GM10266 (cell line): Measurements from ENCODE around the gene BIRC2.
"Not testable (repeated sequence)": the region's sequence is repeated elsewhere in the genome, so short reads cannot be mapped to it uniquely, and the experiment has no call there.

ENCODE experiments used
- DNase-seq: peaks from one replicate; pipeline ENCODE4 v3.0.0; 2012; ENCODE audit errors: extremely low spot score
- CTCF ChIP-seq: IDR thresholded peaks from 2 replicates; pipeline ENCODE4 v1.5.1; 2012; ENCODE audit warnings: mild to moderate bottlenecking, low read depth; ENCODE audit not compliant: control insufficient read depth, insufficient read depth; ENCODE audit errors: missing control alignments

BIRC2 gene

GRCh38 chr11:102360681-102361080, 13.7 kb downstream of the BIRC2 start:
- DNase-seq, result no peak
- TF ChIP-seq CTCF, result no peak

DNA sequence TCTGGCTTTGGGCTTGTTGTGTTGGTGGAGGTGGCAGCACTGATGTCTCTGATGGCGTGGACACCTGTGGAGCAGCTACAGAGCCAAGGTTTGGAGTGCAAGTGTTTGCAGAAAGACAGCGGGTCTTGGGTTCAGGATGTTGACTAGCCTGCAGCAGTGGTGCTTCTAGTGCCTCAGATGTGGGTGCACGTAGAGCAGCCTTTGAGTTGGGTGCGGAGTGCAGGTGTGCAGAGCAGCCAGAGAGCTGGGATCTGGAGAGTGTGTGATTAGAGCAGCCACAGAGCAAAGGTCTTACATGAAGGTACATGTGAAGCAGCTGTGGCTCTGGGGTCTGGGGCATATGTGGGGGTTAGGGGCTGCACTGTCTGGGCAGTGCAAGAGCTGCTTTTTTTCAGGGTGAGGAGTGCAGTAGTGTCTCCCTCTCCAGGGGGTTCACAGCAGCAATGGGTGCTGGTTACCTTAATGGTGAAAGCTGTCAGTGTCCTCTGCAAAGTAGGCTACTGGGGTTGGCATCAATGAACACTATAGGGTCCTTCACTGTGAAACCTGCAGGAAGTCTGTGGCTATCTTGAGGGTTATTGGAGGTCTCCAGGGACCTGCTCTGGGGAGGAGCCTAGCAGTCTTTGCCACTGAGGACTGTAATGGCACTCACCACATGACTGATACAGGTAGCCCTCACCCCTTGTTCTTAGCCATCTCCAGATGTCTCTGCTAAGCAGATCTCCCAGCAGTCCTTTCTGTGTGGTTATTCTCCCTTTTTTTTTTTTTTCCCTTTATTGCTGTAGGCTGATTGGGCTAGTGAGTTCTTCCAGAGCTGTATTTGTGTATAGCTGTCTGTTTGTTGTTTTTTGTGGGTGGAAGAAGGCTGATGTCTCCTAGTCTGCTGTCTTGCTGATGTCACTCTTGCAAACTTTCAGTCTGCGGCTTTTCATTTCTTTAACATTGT, 14.3 kb downstream of the BIRC2 start:
- DNase-seq, result no peak
- TF ChIP-seq CTCF, result no peak

DNA sequence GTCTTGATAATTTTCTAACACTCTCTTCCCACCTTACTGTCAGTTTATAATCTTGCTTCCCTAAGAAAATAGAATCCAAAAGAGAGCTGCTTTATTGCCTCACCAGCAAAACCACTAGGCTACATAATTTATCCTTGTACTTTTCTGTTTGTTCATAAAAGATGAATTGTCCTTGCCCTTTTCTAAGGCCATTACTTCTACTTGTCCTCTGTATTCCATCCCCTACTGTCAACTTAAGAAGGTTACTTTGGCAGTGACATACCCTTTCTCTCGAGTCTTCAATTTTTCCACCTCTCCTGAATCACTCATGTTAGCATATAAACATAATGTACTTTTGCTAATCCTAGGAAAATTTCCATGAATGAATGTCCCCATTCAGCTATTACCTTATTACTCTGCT, 18.0 kb downstream of the BIRC2 start:
- no peak for DNase-seq
- TF ChIP-seq CTCF, result no peak

GRCh38 chr11:102367364-102367763, 20.4 kb downstream of the BIRC2 start:
- peak; percentile 11 for TF ChIP-seq CTCF
- DNase-seq, result no peak

- DNase-seq, result peak; percentile 74
- TF ChIP-seq CTCF, result no peak
Observed at GRCh38 chr11:102368472-102368871, 21.5 kb downstream of the BIRC2 start.

- not testable (repeated sequence) for DNase-seq
Observed at GRCh38 chr11:102374633-102375424, 27.8 kb downstream of the BIRC2 start.

DNA sequence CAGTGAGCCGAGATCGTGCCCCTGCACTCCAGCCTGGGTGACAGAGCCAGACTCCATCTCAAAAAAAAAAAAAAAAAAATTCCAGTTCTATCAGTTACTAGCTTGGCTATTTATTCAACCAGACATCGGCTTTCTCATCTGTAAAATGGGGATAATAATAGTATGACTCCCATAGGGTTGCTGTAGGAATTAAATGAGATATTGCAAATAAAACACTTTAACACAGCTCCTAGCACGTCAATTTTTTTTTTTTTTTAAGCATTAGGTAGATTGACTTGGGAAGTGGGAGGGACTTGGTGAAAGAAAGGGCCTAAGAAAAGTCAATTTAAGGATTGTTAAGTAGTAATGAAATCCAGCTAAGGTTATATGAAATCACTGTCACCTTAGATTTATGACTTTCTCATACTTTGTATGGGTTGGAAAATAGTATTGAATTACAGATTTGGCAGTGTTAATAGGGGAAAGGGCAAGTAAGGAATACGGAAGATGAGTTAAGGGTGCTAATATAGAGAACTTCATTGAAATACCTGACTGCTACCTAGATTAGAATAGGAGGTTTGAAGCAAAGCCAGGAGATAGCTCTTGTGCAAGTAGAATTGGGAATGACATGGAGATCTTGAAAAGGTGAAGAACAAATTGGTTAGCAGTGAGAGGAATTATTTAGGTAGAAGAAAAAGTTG, 28.8 kb downstream of the BIRC2 start:
- no peak for DNase-seq
- no peak for TF ChIP-seq CTCF
